Heart left ventricle (tissue), 13 donors: ENCODE measurements around the gene ZNF488.

Source experiments
- CTCF ChIP-seq, 12 donors: fragments of 200-600 bp; sonication (generic) in 4 of 12; IDR thresholded peaks; one replicate each; pipeline versions ENCODE4 v1.5.0 to v1.8.0; 2018 to 2022; ENCODE audit warnings: antibody characterized with exemption in 12 of 12, mild to moderate bottlenecking in 5 of 12
- POLR2A ChIP-seq, 2 donors: fragments of 450-650 bp; IDR thresholded peaks; one replicate each; pipeline ENCODE4 v1.6.1; 2017; ENCODE audit warnings: antibody characterized with exemption in 2 of 2, mild to moderate bottlenecking in 2 of 2, moderate library complexity in 2 of 2
- donor health status: ischemic (EF 13 %, LVEDD 7.1; RV severe dilation, severe dysfunction).
- donor health status: DM: no; HTN: yes; CAD: no.
- donor health status: DM: no; HTN: no; CAD: no.
- donor health status: ischemic (EF 25% LVEDD 6.9; RV normal size, moderate dysfunction).
- donor health status: ischemic (EF 25% LVEDD 5.7; RV mildly dilated, moderate dysfunction).
- donor health status: ischemic (EF 35%, LVEDD 5.7; RV mildly dilated, moderate dysfunction).
- donor health status: nonischemic (EF 11% LVEDD 7.7; RV severe dilation, severe dysfunction).
- donor health status: DM: yes; HTN: yes; CAD: no.
- donor health status: PGD.
- donor health status: ischemic (EF 29% LVEDD 5.4; RV normal size, mild dysfunction).
- donor health status: nonischemic (EF 23%, LVEDD 6.1; RV moderate dilation, normal function).

- TF ChIP-seq CTCF (IDR thresholded peaks at IDR 0.05) (no peak), POLR2A (IDR thresholded peaks at IDR 0.05) (no peak)
Measured at GRCh38 chr10:47383261-47384147, 589 bp downstream of the ZNF488 start.
